Activated CD8-positive, alpha-beta memory T cell treated with anti-CD3 and anti-CD28 coated beads, Interleukin-2, amount 50 U/mL, for 24 hours (primary cell): Measurements from ENCODE around the gene ZAR1.
"Not testable (repeated sequence)": the region's sequence is repeated elsewhere in the genome, so short reads cannot be mapped to it uniquely, and the experiment has no call there.

Experiments used
- DNase-seq: peaks from one replicate; pipeline ENCODE4 v3.0.0-alpha.2; 2020; ENCODE audit errors: extremely low read depth

The ZAR1 gene, protein sequence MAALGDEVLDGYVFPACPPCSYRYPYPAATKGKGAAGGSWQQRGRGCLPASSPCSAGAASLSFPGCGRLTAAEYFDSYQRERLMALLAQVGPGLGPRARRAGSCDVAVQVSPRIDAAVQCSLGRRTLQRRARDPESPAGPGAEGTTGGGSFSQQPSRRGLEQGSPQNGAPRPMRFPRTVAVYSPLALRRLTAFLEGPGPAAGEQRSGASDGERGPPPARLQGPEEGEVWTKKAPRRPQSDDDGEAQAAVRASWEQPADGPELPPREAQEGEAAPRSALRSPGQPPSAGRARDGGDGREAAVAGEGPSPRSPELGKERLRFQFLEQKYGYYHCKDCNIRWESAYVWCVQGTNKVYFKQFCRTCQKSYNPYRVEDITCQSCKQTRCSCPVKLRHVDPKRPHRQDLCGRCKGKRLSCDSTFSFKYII

DNA sequence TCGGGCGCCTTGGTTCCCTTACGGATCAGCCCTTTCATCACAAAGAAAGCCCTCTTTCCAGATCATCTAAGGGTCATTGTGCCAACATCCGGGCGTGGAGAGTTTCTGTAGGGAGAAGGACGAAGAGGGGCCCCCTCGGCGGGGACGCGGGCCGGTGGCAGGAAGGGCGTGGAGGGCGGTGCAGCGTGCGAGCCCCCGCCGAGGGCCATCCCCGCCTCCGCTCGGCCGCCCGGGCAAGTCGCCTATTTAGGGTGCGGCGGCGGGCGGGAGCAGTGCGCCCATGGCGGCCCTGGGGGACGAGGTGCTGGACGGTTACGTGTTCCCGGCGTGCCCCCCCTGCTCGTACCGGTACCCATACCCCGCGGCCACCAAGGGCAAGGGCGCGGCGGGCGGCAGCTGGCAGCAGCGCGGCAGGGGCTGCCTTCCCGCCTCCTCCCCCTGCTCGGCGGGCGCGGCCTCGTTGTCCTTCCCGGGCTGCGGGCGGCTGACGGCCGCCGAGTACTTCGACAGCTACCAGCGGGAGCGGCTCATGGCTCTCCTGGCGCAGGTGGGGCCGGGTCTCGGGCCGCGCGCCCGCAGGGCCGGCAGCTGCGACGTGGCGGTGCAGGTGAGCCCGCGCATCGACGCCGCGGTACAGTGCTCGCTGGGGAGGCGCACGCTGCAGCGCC is at the start of gene ZAR1:
ZAR1 (plus strand) TSS at position 241 of the 668 bp plus-strand sequence; CDS start at position 281, 40 bp downstream.
- no peak for DNase-seq

DNA sequence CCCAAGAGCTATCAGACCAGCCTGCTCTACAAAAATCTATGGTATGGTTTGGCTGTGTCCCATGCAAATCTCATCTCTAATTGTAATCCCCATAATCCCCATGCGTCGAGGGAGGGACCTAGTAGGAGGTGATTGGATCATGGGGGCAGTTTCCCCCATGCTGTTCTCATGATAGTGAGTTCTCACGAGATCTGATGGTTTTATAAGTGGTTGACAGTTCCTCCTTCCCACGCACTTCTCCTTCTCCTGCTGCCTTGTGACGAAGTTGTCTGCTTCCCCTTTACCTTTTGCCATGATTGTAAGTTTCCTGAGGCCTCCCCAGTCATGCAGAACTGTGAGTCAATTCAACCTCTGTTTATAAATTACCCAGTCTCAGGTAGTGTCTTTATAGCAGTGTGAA is 49.1 kb upstream of the ZAR1 start:
- DNase-seq: not testable (repeated sequence)

DNA sequence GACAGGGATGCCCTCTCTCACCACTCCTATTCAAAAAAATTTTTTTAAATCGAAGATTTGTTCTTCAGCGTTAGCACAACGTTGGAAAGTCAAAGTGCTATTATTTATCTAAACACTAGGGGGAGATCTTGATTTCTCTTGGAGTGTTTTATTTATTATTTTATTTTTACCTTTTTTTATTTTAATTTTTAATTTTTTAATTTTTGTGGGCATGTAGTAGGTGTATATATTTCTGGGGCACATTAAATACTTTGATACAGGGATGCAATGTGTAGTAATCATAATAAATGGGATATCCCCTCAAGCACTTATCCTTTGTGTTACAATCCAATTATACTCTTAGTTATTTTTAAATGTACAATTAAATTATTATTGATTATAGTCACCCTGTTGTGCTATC is 44.3 kb upstream of the ZAR1 start:
- DNase-seq: no peak

DNA sequence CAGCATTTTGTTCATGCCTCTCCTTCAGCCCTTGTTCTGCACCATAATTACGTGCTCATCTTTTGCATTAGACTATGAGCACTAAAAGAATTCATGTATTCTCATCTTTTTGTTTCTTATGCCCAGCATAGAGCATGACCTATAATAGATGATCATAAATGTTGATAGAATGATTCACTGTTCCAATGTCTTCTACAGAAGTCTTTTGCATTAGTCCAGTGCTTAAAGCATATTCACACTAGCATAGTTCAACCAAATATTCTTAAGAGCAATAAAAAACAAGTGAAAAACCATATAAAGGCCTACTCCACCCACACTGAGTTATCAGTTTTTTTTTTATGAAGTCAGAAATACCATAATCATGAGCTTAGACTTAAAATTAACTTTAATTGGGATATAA is 43.4 kb upstream of the ZAR1 start:
- DNase-seq: no peak

DNA sequence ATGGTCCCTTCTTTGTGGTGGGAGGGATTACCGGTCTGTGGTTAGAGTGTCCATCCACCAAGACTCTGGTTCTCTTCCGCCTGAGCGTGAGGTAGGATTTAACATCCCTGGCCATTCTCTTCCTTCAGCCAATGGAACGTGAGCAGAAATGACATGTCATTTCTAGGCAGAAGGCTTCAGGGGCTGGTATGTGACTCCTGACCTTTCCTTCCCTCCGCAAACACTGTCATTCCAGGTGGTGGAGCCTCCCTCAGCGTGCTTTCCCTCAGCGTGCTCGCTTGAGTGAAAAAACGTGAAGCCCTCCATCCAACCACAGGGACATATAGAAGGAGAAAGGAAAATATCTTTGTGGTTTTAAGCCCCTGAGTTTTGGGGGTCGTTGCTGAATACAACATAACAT is 40.9 kb upstream of the ZAR1 start:
- no peak for DNase-seq

DNA sequence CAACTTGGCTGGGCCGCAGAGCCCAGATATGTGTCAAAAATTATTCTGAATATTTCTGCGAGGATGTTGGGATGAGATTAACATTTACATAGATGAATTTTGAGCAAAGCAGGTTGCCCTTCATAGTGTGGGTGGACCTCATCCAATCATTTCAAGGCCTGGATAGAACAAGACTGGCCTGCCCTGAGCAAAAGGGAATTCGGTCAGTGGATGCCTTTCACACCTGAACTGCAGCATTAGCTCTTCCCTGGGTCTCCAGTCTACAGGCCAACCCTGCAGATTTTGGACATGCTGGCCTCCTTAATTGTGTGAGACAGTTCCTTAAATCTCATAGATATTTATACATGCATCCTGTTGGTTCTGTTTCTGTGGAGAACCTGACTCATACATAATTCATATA is 39.3 kb upstream of the ZAR1 start:
- DNase-seq: no peak

DNA sequence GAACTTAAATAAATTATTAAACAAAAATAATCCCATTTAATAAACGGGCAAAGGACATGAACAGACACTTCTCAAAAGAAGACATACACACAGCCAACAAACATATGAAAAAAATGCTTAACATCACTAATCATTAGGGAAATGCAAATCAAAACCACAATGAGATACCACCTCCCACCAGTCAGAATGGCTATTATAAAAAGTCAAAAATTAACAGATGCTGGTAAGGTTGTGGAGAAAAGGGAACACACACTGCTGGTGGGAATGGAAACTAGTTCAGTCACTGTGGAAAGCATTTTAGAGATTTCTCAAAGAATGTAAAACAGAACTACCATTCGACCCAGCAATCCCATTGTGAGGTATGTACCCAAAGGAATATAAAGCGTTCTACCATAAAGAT is 38.4 kb upstream of the ZAR1 start:
- not testable (repeated sequence) for DNase-seq

DNA sequence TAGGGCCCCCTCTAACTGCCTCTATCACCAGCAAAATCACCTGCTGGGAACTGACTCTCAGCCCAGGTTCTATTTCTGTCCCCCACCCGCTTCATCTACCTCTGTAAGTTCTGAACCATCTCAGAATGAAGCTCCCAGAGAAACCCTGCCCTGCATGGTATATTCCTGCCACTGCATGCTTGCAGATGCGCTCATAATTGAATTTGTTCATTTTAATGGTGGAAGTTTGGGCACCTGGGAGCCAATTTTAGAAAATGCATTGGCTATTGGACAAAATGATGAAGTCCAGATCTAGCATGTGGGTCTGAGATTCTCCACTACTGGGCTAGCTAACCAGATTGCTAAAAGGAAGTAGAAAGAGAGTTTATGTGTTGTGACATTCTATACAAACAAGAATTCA is 35.5 kb upstream of the ZAR1 start:
- DNase-seq: no peak

DNA sequence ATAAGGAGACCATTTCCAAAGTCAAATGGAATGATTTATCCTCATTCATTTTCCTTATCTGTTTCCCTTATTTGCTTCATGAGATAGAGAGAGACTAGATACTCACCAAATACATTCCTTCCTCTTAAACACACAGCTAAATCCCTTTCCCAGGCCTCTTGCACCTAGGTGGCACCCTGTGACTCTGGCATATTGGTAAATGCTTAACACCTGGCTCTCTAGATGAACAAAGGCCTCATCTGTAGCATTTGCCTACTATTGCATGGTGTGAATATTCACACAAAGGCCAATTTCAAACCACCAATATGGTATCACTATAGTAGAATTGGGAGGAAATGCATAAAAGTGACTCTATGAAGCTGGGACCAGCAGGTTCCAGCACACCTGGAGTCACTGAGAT is 29.1 kb upstream of the ZAR1 start:
- DNase-seq: no peak

DNA sequence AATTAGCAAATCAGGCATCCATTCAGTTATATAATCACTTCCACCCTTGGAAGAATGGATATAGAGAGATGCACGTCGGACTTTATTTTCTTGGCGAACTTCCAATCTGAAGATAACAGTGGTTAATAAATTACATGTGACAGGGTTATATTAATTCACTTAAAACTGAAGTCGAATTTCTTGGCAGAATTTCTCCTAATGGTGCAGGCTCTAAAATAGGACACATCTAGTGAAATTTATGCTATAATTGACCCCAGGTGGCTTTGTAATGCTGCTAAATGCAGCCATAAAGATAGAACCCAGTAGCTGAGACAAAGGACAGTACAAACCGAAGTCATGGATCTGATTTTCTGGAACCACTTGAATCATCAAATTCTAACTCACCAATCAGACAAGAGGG is 27.7 kb upstream of the ZAR1 start:
- no peak for DNase-seq

DNA sequence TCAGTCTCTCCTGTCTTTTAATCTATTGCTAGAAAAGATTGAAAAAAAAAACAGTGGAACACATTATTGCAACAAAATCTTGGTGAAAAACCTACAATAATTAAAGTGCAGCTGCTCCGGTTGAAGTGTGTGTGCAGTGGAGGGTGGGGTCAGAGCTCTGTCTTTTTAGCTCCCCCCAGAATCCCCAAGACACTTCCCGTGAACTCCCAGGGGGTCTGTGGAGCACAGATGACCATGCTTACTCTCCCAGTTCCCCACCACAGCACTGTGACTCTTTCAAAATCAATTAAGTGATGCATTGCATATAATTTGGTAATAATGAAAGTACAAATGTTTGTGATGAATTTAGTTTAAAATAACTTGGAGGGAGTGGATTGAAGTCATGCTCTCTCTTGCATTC is 22.6 kb upstream of the ZAR1 start:
- DNase-seq: no peak

DNA sequence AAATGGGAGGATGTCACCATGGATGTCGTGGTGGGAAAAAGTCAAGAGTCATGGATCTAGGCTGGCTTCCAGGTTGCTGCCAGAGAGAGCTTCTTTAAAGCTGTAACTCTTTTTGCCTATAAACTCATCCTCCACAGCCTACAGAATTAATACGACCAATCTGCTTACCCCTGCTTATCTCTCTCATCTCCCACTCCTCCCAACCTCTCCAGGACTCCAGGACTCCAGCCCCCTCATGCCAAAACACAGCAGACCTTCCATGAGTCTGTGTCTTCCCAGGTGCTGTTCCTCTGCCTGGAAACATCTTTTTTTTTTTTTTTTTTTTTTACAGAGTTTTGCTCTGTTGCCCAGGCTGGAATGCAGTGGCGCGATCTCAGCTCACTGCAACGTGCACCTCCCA is 22.2 kb upstream of the ZAR1 start:
- DNase-seq: no peak

DNA sequence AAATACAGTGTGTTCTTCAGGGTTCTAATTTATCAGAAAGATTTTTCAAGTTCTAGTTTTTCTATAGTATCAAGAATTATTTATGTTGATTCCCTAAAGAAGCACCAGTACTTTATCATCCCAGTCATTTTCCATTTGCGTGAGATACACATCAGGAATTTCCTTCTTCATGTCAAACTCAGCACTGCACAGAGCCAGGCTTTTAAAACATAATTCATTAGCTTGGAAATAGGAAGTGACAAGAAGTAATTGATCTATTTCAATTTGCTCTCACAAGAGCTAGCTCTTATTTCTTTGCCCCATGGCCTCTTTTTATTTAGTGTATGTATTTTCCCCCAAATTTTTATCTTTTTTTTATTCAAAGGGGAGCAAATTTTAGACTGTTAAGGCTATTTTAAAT is 19.9 kb upstream of the ZAR1 start:
- no peak for DNase-seq

DNA sequence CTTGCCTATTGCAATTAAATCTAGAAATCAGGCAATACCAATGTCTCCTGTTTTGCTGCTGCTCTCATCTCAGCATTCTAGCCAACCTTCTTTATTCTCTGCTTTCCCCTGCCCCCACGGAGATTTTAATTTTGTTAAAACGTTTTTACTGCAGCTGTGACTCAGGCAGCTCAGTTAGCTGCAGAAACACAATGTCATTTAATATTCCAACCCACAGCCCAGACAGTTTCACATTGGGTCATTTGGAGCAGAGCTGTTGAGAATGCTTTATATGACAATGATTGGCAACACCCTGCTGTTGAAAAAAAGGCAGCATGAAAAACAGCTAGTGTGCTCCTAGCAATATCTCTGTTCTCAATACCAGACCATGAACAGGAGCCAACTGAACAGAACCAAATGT is 19.5 kb upstream of the ZAR1 start:
- no peak for DNase-seq

DNA sequence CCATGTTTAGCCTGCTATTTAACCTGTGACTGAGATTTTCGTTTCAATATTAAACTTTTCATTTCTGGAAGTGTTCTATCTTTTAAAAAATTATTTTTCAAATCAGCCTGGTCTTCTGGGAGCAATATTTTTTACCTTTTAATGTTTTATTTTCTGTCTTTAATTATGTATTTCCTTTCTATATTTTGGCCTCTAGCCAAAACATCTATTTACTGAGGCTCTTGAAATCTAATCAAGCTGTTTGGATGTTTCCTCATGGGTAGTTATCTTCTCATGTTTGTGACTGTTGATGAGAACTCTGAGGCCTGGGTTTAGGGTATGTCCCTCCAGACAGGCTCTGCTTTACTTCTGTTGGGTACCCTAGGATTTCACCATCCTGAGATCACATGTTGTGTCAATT is 17.3 kb upstream of the ZAR1 start:
- DNase-seq: no peak

DNA sequence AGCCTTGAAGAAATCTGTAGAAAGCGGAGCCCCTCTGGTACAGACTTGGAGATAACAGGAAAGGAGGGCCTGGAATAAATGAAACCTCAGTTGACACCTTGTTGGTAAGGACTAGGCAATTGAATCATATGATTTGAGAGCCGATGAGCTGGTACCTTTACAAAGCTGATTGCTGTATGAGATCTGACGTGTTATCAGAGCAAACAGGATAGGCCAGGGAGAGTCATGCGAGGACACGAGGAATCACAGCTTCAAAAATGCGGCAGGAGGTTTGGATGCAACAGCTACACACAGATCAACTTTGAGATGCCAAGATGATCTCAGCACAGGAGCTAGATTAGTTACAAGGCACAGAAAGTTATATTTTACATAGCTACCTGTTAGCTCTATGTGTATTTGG is 14.3 kb upstream of the ZAR1 start:
- no peak for DNase-seq

DNA sequence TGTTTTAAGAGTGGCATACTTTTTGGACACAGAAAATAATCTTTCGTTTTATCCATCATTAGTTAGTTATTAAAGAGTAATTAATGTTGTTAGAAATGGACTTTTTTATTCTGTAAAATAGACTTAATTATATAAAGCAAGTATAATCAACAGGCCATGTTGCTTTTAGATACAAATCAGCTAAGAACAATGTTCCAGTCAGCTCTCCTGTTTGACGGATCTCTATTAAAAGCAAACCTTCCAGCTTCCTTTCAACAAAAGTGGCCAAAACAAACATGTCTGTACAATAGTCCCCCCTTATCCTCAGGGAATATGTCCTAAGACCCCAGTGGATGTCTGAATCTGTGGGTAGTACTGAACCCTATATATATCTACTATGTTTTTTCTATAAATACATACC is 11.8 kb upstream of the ZAR1 start:
- DNase-seq: no peak

DNA sequence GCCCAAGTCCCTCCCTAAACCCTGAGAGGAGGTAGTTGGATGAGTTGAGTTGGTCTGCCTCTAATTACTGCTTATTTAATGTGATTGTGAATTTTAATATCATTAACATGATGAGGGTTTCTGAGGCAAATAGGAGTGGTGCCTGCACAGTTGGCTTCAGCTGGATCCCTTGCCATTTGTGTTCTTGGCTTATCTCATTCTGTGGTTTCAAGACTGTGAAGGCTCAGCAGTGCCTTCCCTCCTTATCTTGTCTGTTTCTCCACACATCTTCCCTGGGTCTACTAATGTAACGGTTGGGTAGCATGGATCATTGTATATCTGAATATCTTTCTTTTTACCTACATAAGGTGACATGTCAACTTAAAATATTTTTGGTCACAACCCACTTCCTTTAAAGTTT is 8.5 kb upstream of the ZAR1 start:
- no peak for DNase-seq

DNA sequence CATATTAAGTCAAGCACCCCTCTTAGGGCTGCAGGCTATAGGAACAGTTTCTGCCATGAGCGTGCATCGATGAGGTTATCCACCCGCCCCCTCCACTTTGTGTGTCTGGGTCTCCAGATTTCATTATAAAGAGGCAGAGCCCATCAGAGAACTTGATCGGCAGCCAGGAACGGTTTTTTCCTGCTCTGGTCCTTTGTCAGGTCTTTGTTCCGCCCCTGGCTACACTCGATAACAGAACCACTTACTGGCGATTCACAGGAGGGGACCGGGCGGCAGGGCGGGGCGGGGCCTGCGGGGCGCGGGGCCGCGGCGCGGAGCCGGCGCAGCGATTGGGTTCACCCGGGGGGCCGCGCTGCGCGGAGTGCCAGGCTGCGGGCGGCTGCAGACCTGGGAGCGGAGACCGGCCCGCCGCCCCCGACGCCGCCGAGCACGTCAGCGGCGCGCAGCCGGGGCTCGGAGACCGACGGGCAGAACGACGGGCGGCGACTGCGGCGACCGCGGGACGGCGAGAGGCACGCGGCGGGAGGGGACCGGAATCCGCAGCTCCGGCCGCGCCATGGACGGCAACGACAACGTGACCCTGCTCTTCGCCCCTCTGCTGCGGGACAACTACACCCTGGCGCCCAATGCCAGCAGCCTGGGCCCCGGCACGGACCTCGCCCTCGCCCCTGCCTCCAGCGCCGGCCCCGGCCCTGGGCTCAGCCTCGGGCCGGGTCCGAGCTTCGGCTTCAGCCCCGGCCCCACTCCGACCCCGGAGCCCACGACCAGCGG is 6.9 kb upstream of the ZAR1 start, which contains the start of gene SLC10A4:
SLC10A4 (plus strand) TSS at position 338 of the 771 bp plus-strand sequence; CDS start at position 557, 219 bp downstream.
- DNase-seq: no peak

DNA sequence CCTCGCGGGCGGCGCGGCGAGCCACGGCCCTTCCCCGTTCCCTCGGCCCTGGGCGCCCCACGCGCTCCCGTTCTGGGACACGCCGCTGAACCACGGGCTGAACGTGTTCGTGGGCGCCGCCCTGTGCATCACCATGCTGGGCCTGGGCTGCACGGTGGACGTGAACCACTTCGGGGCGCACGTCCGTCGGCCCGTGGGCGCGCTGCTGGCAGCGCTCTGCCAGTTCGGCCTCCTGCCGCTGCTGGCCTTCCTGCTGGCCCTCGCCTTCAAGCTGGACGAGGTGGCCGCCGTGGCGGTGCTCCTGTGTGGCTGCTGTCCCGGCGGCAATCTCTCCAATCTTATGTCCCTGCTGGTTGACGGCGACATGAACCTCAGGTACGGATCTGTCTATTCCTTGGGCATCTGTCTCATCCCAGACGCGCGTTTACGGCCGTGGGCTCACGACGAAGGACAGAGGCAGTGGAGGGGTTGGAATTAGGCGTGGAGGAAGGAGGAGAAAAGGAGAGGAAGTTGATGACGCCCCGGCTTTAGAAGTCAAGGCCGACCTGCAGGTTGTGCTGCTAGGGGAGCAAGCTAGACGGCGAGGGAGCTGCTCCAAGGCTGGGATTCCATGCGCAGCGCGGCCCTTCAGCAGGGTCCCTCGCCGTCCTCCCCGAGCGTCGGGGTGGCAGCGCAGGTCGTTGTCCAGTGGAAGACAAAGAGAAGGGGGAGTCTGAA is 6.1 kb upstream of the ZAR1 start:
- DNase-seq: no peak

DNA sequence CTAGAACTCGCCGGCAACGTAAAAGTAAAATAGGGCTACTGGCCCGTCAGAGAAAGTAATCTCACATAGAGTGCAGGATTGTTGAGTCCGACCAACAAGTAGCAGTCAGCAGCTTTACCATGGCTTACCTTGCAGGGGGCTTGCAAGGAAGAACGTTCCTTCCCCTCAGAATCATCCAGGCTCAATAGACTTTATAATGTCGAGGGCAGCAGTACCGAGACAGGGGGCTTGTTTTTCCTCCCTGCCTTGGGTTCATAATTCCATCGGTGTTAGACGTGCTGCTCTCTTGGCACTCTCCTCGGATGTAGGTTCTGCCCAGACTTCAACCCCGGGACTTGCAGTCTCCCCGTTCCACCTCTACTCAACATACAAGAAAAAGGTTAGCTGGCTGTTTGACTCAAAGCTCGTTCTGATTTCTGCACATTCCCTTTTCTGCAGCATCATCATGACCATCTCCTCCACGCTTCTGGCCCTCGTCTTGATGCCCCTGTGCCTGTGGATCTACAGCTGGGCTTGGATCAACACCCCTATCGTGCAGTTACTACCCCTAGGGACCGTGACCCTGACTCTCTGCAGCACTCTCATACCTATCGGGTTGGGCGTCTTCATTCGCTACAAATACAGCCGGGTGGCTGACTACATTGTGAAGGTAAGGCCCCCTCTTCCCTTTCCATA is 5.4 kb upstream of the ZAR1 start:
- no peak for DNase-seq

DNA sequence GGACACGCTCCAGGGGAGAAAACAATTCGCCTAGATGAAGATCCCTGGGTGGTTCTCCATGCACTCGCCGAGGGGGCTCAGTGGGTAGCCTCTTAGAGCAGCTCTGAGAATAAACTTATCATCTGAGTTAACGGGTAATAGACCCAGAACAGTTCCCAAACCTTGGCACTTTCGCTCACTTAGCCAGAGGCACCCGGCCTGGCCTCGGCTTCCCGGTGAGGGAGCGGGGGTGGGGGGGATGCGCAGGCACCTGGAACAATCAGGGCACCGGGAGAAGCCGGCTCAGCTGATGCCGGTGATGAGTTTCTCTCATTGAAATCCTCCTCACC is 405 bp upstream of the ZAR1 start:
- no peak for DNase-seq
